ENCODE data around the gene CXCL16.

The CXCL16 gene

DNA sequence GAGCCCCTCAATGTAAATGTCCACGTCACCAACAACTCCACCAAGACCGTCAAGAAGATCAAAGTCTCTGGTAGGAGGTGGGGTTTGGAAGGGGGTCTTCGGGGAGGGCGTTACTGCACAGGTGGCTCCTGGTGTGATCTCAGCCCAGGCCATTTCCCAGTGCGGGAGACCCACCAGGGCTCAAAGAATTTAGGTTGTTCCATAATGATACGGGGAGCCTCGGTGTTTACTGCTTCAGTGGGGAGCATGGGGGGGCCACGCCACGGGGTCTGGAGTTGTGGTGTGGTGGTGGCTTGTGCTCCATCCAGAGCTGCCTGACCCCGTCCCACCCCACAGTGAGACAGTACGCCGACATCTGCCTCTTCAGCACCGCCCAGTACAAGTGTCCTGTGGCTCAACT is 21.5 kb downstream of the CXCL16 start:
- TF ChIP-seq, protein P1, sequence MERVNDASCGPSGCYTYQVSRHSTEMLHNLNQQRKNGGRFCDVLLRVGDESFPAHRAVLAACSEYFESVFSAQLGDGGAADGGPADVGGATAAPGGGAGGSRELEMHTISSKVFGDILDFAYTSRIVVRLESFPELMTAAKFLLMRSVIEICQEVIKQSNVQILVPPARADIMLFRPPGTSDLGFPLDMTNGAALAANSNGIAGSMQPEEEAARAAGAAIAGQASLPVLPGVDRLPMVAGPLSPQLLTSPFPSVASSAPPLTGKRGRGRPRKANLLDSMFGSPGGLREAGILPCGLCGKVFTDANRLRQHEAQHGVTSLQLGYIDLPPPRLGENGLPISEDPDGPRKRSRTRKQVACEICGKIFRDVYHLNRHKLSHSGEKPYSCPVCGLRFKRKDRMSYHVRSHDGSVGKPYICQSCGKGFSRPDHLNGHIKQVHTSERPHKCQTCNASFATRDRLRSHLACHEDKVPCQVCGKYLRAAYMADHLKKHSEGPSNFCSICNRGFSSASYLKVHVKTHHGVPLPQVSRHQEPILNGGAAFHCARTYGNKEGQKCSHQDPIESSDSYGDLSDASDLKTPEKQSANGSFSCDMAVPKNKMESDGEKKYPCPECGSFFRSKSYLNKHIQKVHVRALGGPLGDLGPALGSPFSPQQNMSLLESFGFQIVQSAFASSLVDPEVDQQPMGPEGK (CRISPR knock-in tag; IDR thresholded peaks at IDR 0.05; ENCODE audit: borderline replicate concordance): no peak
- no peak for TF ChIP-seq BACH2 (CRISPR knock-in tag; IDR thresholded peaks at IDR 0.05; ENCODE audit: borderline replicate concordance)
- TF ChIP-seq ZNF70 (CRISPR knock-in tag; IDR thresholded peaks at IDR 0.05): no peak
- TF ChIP-seq ZFP3 (CRISPR knock-in tag; IDR thresholded peaks at IDR 0.05): no peak
- no peak for TF ChIP-seq RARB (CRISPR knock-in tag; IDR thresholded peaks at IDR 0.05)
- no peak for TF ChIP-seq ZC3H10 (CRISPR knock-in tag; IDR thresholded peaks at IDR 0.05)
- TF ChIP-seq PPARA (CRISPR knock-in tag; IDR thresholded peaks at IDR 0.05; ENCODE audit: borderline replicate concordance): no peak
- no peak for TF ChIP-seq TCF4 (CRISPR knock-in tag; IDR thresholded peaks at IDR 0.05; ENCODE audit: borderline replicate concordance)
- TF ChIP-seq CSDC2 (CRISPR knock-in tag; IDR thresholded peaks at IDR 0.05): no peak
- TF ChIP-seq ZNF565 (CRISPR knock-in tag; conservative IDR thresholded peaks at IDR 0.05; ENCODE audit: low read depth): no peak
- TF ChIP-seq ZNF8 (CRISPR knock-in tag; IDR thresholded peaks at IDR 0.05): no peak
- no peak for TF ChIP-seq ARNTL (CRISPR knock-in tag; IDR thresholded peaks at IDR 0.05; ENCODE audit: borderline replicate concordance, low read depth)
- TF ChIP-seq OSR1 (CRISPR knock-in tag; IDR thresholded peaks at IDR 0.05): no peak
- no peak for TF ChIP-seq SNAI2 (CRISPR knock-in tag; IDR thresholded peaks at IDR 0.05)
- TF ChIP-seq, protein P2, sequence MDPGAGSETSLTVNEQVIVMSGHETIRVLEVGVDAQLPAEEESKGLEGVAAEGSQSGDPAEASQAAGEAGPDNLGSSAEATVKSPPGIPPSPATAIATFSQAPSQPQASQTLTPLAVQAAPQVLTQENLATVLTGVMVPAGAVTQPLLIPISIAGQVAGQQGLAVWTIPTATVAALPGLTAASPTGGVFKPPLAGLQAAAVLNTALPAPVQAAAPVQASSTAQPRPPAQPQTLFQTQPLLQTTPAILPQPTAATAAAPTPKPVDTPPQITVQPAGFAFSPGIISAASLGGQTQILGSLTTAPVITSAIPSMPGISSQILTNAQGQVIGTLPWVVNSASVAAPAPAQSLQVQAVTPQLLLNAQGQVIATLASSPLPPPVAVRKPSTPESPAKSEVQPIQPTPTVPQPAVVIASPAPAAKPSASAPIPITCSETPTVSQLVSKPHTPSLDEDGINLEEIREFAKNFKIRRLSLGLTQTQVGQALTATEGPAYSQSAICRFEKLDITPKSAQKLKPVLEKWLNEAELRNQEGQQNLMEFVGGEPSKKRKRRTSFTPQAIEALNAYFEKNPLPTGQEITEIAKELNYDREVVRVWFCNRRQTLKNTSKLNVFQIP (CRISPR knock-in tag; IDR thresholded peaks at IDR 0.05; ENCODE audit: borderline replicate concordance, low read depth): no peak
- TF ChIP-seq ESRRG (CRISPR knock-in tag; IDR thresholded peaks at IDR 0.05): no peak
- TF ChIP-seq ISL1 (CRISPR knock-in tag; IDR thresholded peaks at IDR 0.05): no peak
- ATAC-seq: no peak

DNA sequence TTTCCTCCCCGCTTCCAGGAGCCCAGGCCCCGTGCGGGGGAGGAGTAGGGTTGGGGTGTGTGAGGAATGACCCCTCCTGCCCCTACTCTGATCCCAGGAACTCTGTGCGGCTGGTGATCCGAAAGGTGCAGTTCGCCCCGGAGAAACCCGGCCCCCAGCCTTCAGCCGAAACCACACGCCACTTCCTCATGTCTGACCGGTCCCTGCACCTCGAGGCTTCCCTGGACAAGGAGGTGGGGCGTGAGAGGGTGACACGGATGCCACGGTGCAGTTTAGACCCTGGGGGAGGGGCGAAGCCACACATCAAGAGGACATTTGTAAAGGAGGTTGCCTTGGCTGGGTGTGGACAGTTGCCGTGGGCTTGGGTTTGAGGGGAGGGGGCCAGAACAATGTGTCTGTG is 21.9 kb downstream of the CXCL16 start:
- no peak for ATAC-seq
- TF ChIP-seq BACH2 (CRISPR knock-in tag; IDR thresholded peaks at IDR 0.05; ENCODE audit: borderline replicate concordance) (no peak), ISL1 (CRISPR knock-in tag; IDR thresholded peaks at IDR 0.05) (no peak), ZNF8 (CRISPR knock-in tag; IDR thresholded peaks at IDR 0.05) (no peak), OSR1 (CRISPR knock-in tag; IDR thresholded peaks at IDR 0.05) (no peak)
- TF ChIP-seq, protein P3, sequence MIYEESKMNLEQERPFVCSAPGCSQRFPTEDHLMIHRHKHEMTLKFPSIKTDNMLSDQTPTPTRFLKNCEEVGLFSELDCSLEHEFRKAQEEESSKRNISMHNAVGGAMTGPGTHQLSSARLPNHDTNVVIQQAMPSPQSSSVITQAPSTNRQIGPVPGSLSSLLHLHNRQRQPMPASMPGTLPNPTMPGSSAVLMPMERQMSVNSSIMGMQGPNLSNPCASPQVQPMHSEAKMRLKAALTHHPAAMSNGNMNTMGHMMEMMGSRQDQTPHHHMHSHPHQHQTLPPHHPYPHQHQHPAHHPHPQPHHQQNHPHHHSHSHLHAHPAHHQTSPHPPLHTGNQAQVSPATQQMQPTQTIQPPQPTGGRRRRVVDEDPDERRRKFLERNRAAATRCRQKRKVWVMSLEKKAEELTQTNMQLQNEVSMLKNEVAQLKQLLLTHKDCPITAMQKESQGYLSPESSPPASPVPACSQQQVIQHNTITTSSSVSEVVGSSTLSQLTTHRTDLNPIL (CRISPR knock-in tag; IDR thresholded peaks at IDR 0.05; ENCODE audit: low read depth): no peak
- TF ChIP-seq, protein P1 (CRISPR knock-in tag; IDR thresholded peaks at IDR 0.05; ENCODE audit: borderline replicate concordance): no peak
- TF ChIP-seq, protein P4, sequence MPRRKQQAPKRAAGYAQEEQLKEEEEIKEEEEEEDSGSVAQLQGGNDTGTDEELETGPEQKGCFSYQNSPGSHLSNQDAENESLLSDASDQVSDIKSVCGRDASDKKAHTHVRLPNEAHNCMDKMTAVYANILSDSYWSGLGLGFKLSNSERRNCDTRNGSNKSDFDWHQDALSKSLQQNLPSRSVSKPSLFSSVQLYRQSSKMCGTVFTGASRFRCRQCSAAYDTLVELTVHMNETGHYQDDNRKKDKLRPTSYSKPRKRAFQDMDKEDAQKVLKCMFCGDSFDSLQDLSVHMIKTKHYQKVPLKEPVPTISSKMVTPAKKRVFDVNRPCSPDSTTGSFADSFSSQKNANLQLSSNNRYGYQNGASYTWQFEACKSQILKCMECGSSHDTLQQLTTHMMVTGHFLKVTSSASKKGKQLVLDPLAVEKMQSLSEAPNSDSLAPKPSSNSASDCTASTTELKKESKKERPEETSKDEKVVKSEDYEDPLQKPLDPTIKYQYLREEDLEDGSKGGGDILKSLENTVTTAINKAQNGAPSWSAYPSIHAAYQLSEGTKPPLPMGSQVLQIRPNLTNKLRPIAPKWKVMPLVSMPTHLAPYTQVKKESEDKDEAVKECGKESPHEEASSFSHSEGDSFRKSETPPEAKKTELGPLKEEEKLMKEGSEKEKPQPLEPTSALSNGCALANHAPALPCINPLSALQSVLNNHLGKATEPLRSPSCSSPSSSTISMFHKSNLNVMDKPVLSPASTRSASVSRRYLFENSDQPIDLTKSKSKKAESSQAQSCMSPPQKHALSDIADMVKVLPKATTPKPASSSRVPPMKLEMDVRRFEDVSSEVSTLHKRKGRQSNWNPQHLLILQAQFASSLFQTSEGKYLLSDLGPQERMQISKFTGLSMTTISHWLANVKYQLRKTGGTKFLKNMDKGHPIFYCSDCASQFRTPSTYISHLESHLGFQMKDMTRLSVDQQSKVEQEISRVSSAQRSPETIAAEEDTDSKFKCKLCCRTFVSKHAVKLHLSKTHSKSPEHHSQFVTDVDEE (CRISPR knock-in tag; IDR thresholded peaks at IDR 0.05): no peak
- TF ChIP-seq, protein P5, sequence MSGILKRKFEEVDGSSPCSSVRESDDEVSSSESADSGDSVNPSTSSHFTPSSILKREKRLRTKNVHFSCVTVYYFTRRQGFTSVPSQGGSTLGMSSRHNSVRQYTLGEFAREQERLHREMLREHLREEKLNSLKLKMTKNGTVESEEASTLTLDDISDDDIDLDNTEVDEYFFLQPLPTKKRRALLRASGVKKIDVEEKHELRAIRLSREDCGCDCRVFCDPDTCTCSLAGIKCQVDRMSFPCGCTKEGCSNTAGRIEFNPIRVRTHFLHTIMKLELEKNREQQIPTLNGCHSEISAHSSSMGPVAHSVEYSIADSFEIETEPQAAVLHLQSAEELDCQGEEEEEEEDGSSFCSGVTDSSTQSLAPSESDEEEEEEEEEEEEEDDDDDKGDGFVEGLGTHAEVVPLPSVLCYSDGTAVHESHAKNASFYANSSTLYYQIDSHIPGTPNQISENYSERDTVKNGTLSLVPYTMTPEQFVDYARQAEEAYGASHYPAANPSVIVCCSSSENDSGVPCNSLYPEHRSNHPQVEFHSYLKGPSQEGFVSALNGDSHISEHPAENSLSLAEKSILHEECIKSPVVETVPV (CRISPR knock-in tag; IDR thresholded peaks at IDR 0.05): no peak

Data from SK-N-SH treated with all-trans-retinoic acid at 6 μM for 48 hours (cell line).